K562 (cell line): ENCODE data around the gene ABCC1. TPM values are rescaled to one million over a fixed set of nuclear protein-coding genes. Genes with fewer than 3 reads are reported as not detected.

Experiments
- BRCA1 ChIP-seq, 2 experiments: fragments of 450-650 bp in 1 of 2; sonication (generic) in 1 of 2; formaldehyde crosslinking in 1 of 2; IDR thresholded peaks; 2 replicates each; pipeline versions ENCODE4 v1.5.0 to v1.6.1; 2017 to 2020; ENCODE audit warnings: mild to moderate bottlenecking in 1 of 2, missing genetic modification reagents in 1 of 2
- CBFB ChIP-seq: sonication (generic); formaldehyde crosslinking; IDR thresholded peaks from 2 replicates; pipeline ENCODE4 v1.4.0; 2020; ENCODE audit warnings: mild to moderate bottlenecking, missing genetic modification reagents
- CBX3 ChIP-seq, 2 experiments: IDR thresholded peaks; 1 replicate in 1 of 2; 2 replicates in 1 of 2; pipeline ENCODE4 v1.6.1; 2012; ENCODE audit warnings: inconsistent platforms in 2 of 2, low read length in 2 of 2, borderline replicate concordance in 1 of 2, control low read depth in 1 of 2
- CREB3 ChIP-seq: fragments of 450-650 bp; conservative IDR thresholded peaks from 2 replicates; pipeline ENCODE4 v1.6.1; 2016; ENCODE audit warnings: missing genetic modification characterization, low read depth, mild to moderate bottlenecking, missing compliant biosample characterization, moderate library complexity
- CTCFL ChIP-seq: IDR thresholded peaks from 2 replicates; pipeline ENCODE4 v1.6.1; 2011; ENCODE audit warnings: borderline replicate concordance, low read depth, mild to moderate bottlenecking, moderate library complexity, low read length; ENCODE audit not compliant: insufficient read depth, poor library complexity, severe bottlenecking
- DACH1 ChIP-seq: fragments of 450-650 bp; IDR thresholded peaks from 2 replicates; pipeline ENCODE4 v1.6.1; 2018; ENCODE audit not compliant: partially characterized antibody
- DPF2 ChIP-seq: fragments of 450-650 bp; IDR thresholded peaks from 2 replicates; pipeline ENCODE4 v1.6.1; 2016
- GATAD2A ChIP-seq: fragments of 450-650 bp; IDR thresholded peaks from 2 replicates; pipeline ENCODE4 v1.6.1; 2017
- HDAC3 ChIP-seq: fragments of 450-650 bp; IDR thresholded peaks from 2 replicates; pipeline ENCODE4 v1.6.1; 2018; ENCODE audit warnings: borderline replicate concordance, mild to moderate bottlenecking, moderate library complexity; ENCODE audit not compliant: partially characterized antibody
- KLF16 ChIP-seq: IDR thresholded peaks from 2 replicates; pipeline ENCODE4 v1.6.1; 2016; ENCODE audit warnings: antibody characterized with exemption
- LCOR ChIP-seq: sonication (generic); formaldehyde crosslinking; IDR thresholded peaks from 2 replicates; pipeline ENCODE4 v1.8.0; 2022; ENCODE audit warnings: mild to moderate bottlenecking, missing genetic modification reagents
- NCOA6 ChIP-seq: fragments of 450-650 bp; IDR thresholded peaks from 2 replicates; pipeline ENCODE4 v1.6.1; 2017; ENCODE audit warnings: mild to moderate bottlenecking
- RBBP5 ChIP-seq: fragments of 200-600 bp; sonication (generic); IDR thresholded peaks from 2 replicates; pipeline ENCODE4 v1.6.1; 2012; ENCODE audit warnings: borderline replicate concordance, mild to moderate bottlenecking, low read length, control low read depth, inconsistent platforms; ENCODE audit not compliant: insufficient read depth, poor library complexity, severe bottlenecking
- SMARCA4 ChIP-seq: fragments of 450-650 bp; IDR thresholded peaks from 2 replicates; pipeline ENCODE4 v1.6.1; 2016
- SMC3 ChIP-seq: conservative IDR thresholded peaks from 2 replicates; pipeline ENCODE4 v1.6.1; 2011; ENCODE audit warnings: low read depth, low read length, improper control_type of control experiment; ENCODE audit not compliant: insufficient read depth
- THRAP3 ChIP-seq: fragments of 450-650 bp; IDR thresholded peaks from 2 replicates; pipeline ENCODE4 v1.6.1; 2016; ENCODE audit warnings: mild to moderate bottlenecking, inconsistent platforms, borderline replicate concordance
- YY1 ChIP-seq, 3 experiments: IDR thresholded peaks; 2 replicates each; pipeline ENCODE4 v1.6.1; 2011; ENCODE audit warnings: low read length in 2 of 3, mild to moderate bottlenecking in 2 of 3, moderate library complexity in 2 of 3, borderline replicate concordance in 1 of 3, control low read depth in 1 of 3, low read depth in 1 of 3; ENCODE audit not compliant: insufficient read depth in 3 of 3, insufficient replicate concordance in 2 of 3, control insufficient read depth in 1 of 3, insufficient read length in 1 of 3; ENCODE audit errors: extremely low read depth in 1 of 3
- ZFP36 ChIP-seq: fragments of 150-350 bp; IDR thresholded peaks from 2 replicates; pipeline ENCODE4 v1.6.1; 2018; ENCODE audit warnings: low read length, low read depth; ENCODE audit not compliant: partially characterized antibody
- ZNF165 ChIP-seq: fragments of 250-450 bp; sonication (Bioruptor Pico); IDR thresholded peaks from 2 replicates; pipeline ENCODE4 v1.4.0; 2020; ENCODE audit warnings: borderline replicate concordance
- ZNF324 ChIP-seq: fragments of 250-450 bp; sonication (Bioruptor Pico); IDR thresholded peaks from 2 replicates; pipeline ENCODE4 v1.4.0; 2020; ENCODE audit warnings: mild to moderate bottlenecking
- ZNF764 ChIP-seq: fragments of 250-450 bp; sonication (Bioruptor Pico); IDR thresholded peaks from 2 replicates; pipeline ENCODE4 v1.4.0; 2020; ENCODE audit warnings: low read depth, mild to moderate bottlenecking, moderate library complexity
- polyA plus RNA-seq, 8 experiments: library from polyadenylated mRNA; depleted of rRNA in 4 of 8; stranded (reverse) in 5 of 8; unstranded in 3 of 8; fragments of >200 nt; fragmentation: Nextera tagmentation in 2 of 8; fragmentation: Illumina TruSeq in 1 of 8; extraction: Ambion mirVana in 2 of 8; extraction: Trizol in 1 of 8; gene quantifications; 2 replicates each; pipeline versions ENCODE4 v1.2.1 to v1.2.3, GENCODE V29; 2011 to 2014; ENCODE audit warnings: inconsistent platforms in 1 of 8, missing spikeins in 1 of 8
- total RNA-seq, 7 experiments: library from RNA; depleted of rRNA in 6 of 7; stranded (reverse); fragments of >200 nt in 6 of 7; fragmentation: Illumina TruSeq in 2 of 7; extraction: Trizol in 2 of 7; gene quantifications; 2 replicates each; pipeline versions ENCODE4 v1.2.1 to v1.2.3, GENCODE V29; 2011 to 2021; ENCODE audit warnings: low replicate concordance in 1 of 7
- TF ChIP-seq, protein P1 (sequence below): fragments of 450-650 bp; formaldehyde crosslinking; IDR thresholded peaks from 2 replicates; pipeline ENCODE4 v1.4.0; 2020; ENCODE audit warnings: mild to moderate bottlenecking, moderate library complexity
- TF ChIP-seq, protein P2 (sequence below): IDR thresholded peaks from 3 replicates; pipeline ENCODE4 v1.6.1; 2011; ENCODE audit warnings: borderline replicate concordance, mild to moderate bottlenecking; ENCODE audit not compliant: insufficient read length, insufficient read depth

Gene ABCC1
- total and polyA plus RNA-seq, 9 of the 15 experiments (the other 6 are each of a cell fraction or from before 2014, with no cell fraction given), result 3.9 to 41.6 (median 10.0) TPM

DNA sequence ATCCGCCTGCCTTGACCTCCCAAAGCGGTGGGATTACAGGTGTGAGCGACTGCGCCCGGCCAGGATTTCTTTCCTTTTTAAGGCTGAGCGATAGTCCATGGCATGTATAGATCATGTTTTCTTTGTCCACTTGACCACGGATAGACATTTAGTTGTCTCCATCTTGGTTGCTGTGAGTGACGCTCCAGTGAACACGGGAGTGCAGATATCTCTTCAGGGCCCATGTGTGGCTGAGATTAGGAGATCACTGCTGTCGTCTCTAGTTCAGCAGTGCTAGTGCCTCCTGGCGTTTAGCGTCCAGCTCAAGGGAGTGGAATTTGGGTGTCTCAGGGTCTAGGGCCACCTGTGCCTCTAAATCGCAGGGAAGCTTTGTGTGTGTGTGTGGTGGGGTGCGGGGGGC is 41.5 kb downstream of the ABCC1 start (continued):
- TF ChIP-seq CTCFL, result peak; percentile 40
- TF ChIP-seq THRAP3, result no peak
- TF ChIP-seq, protein P1, sequence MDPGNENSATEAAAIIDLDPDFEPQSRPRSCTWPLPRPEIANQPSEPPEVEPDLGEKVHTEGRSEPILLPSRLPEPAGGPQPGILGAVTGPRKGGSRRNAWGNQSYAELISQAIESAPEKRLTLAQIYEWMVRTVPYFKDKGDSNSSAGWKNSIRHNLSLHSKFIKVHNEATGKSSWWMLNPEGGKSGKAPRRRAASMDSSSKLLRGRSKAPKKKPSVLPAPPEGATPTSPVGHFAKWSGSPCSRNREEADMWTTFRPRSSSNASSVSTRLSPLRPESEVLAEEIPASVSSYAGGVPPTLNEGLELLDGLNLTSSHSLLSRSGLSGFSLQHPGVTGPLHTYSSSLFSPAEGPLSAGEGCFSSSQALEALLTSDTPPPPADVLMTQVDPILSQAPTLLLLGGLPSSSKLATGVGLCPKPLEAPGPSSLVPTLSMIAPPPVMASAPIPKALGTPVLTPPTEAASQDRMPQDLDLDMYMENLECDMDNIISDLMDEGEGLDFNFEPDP (CRISPR knock-in tag), result no peak
- no peak for TF ChIP-seq CBFB (CRISPR knock-in tag)
- no peak for TF ChIP-seq ZNF165 (CRISPR knock-in tag)
- TF ChIP-seq KLF16, result peak; percentile 67; the same call in 1 of the 2 replicates
- peak; percentile 73 for TF ChIP-seq DPF2
- TF ChIP-seq ZNF764 (CRISPR knock-in tag), result no peak
- TF ChIP-seq HDAC3, result peak; percentile 19
- no peak for TF ChIP-seq ZFP36
- TF ChIP-seq CBX3 (IDR thresholded peaks at IDR 0.05; ENCODE audit: borderline replicate concordance in 1 of 2, low read length in 2 of 2), result 0 out of 3 replicates have a peak, but pooled peaks of 1 of the 2 experiments have one; percentile 30
- TF ChIP-seq YY1 (IDR thresholded peaks at IDR 0.05; ENCODE audit: borderline replicate concordance in 1 of 3, control insufficient read depth in 1 of 3, extremely low read depth in 1 of 3, insufficient read depth in 3 of 3, insufficient read length in 1 of 3, insufficient replicate concordance in 2 of 3, low read depth in 1 of 3, low read length in 2 of 3), result peak in 2 of 3 experiments; percentile 10 to 64
- 0 out of 2 replicates have a peak, but pooled peaks have one; percentile 57 for TF ChIP-seq CREB3
- TF ChIP-seq, protein P2, sequence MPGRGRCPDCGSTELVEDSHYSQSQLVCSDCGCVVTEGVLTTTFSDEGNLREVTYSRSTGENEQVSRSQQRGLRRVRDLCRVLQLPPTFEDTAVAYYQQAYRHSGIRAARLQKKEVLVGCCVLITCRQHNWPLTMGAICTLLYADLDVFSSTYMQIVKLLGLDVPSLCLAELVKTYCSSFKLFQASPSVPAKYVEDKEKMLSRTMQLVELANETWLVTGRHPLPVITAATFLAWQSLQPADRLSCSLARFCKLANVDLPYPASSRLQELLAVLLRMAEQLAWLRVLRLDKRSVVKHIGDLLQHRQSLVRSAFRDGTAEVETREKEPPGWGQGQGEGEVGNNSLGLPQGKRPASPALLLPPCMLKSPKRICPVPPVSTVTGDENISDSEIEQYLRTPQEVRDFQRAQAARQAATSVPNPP, result no peak
- no peak for TF ChIP-seq ZNF324 (CRISPR knock-in tag)
- no peak for TF ChIP-seq BRCA1 (IDR thresholded peaks at IDR 0.05)
- TF ChIP-seq BRCA1 (CRISPR knock-in tag; IDR thresholded peaks at IDR 0.05), result no peak
- TF ChIP-seq DACH1, result no peak
- peak; percentile 63 for TF ChIP-seq SMC3
- no peak for TF ChIP-seq RBBP5
- TF ChIP-seq LCOR, result no peak
- peak; percentile 58; the same call in 1 of the 2 replicates for TF ChIP-seq SMARCA4
- no peak for TF ChIP-seq GATAD2A
- TF ChIP-seq NCOA6, result no peak
